Hematopoietic multipotent progenitor cell treated with erythropoietin and hydrocortisone succinate and interleukin-3 and kit ligand, for 6 days (in vitro differentiated cells): ENCODE results near the gene TCTN2.

ENCODE experiments used
- DNase-seq: peaks from one replicate; pipeline ENCODE4 v3.0.0-alpha.2; 2015

TCTN2 gene

GRCh38 chr12:123747309-123747708 lies 76.4 kb downstream of the TCTN2 start:
- DNase-seq = no peak

GRCh38 chr12:123748161-123748560 lies 77.2 kb downstream of the TCTN2 start:
- peak; percentile 51 for DNase-seq

- DNase-seq = no peak
Observed at GRCh38 chr12:123748661-123749060, 77.7 kb downstream of the TCTN2 start.

- no peak for DNase-seq
Observed at GRCh38 chr12:123749355-123749754, 78.4 kb downstream of the TCTN2 start.

GRCh38 chr12:123750159-123750656 lies 79.3 kb downstream of the TCTN2 start:
- DNase-seq = no peak

- DNase-seq = no peak
Observed at GRCh38 chr12:123752046-123752445, 81.1 kb downstream of the TCTN2 start.

- DNase-seq = peak; percentile 18
Observed at GRCh38 chr12:123754041-123754772, 83.3 kb downstream of the TCTN2 start.

GRCh38 chr12:123757561-123757960 lies 86.6 kb downstream of the TCTN2 start:
- DNase-seq = no peak
